GM19193 (cell line): ENCODE data around the gene TPRG1L.
A peak's percentile ranks its signal among the peaks of the same experiment; 100 is the strongest.

ENCODE experiments used
- POLR2A ChIP-seq: IDR thresholded peaks from 4 replicates; pipeline ENCODE4 v1.6.1; 2011; ENCODE audit not compliant: insufficient read depth, insufficient read length; ENCODE audit errors: extremely low read depth

TPRG1L gene

GRCh38 chr1:3614755-3615742 lies 9.8 kb upstream of the TPRG1L start:
- TF ChIP-seq POLR2A: no peak

- TF ChIP-seq POLR2A: no peak
Measured at GRCh38 chr1:3616861-3617260, 8.0 kb upstream of the TPRG1L start.

- TF ChIP-seq POLR2A: no peak
Measured at GRCh38 chr1:3617806-3618345, 6.9 kb upstream of the TPRG1L start.

GRCh38 chr1:3618531-3618880 lies 6.3 kb upstream of the TPRG1L start:
- TF ChIP-seq POLR2A: no peak

- TF ChIP-seq POLR2A: no peak
Measured at GRCh38 chr1:3618881-3619671, 5.7 kb upstream of the TPRG1L start.

- no peak for TF ChIP-seq POLR2A
Measured at GRCh38 chr1:3620708-3621107, 4.1 kb upstream of the TPRG1L start.

- TF ChIP-seq POLR2A: no peak
Measured at GRCh38 chr1:3623441-3624199, 1.2 kb upstream of the TPRG1L start.

GRCh38 chr1:3625151-3625907 lies 514 bp downstream of the TPRG1L start:
- no peak for TF ChIP-seq POLR2A

GRCh38 chr1:3626025-3626424 lies 1.2 kb downstream of the TPRG1L start:
- no peak for TF ChIP-seq POLR2A

- no peak for TF ChIP-seq POLR2A
Measured at GRCh38 chr1:3627515-3628253, 2.9 kb downstream of the TPRG1L start.

- TF ChIP-seq POLR2A: no peak
Measured at GRCh38 chr1:3628445-3628844, 3.6 kb downstream of the TPRG1L start.

GRCh38 chr1:3629561-3630160 lies 4.8 kb downstream of the TPRG1L start:
- TF ChIP-seq POLR2A: no peak

GRCh38 chr1:3630161-3630611 lies 5.4 kb downstream of the TPRG1L start:
- peak; percentile 14 for TF ChIP-seq POLR2A
